HG03520 (cell line): ENCODE results near the gene SLC9B2.
"Not testable (repeated sequence)": the region's sequence is repeated elsewhere in the genome, so short reads cannot be mapped to it uniquely, and the experiment has no call there.

ENCODE experiments used
- ATAC-seq: cut with Tn5 transposase; IDR thresholded peaks from one replicate; pipeline ENCODE4 v1.9.1; 2021; ENCODE audit warnings: mild to moderate bottlenecking, moderate library complexity; ENCODE audit not compliant: unreplicated experiment

Gene SLC9B2

DNA sequence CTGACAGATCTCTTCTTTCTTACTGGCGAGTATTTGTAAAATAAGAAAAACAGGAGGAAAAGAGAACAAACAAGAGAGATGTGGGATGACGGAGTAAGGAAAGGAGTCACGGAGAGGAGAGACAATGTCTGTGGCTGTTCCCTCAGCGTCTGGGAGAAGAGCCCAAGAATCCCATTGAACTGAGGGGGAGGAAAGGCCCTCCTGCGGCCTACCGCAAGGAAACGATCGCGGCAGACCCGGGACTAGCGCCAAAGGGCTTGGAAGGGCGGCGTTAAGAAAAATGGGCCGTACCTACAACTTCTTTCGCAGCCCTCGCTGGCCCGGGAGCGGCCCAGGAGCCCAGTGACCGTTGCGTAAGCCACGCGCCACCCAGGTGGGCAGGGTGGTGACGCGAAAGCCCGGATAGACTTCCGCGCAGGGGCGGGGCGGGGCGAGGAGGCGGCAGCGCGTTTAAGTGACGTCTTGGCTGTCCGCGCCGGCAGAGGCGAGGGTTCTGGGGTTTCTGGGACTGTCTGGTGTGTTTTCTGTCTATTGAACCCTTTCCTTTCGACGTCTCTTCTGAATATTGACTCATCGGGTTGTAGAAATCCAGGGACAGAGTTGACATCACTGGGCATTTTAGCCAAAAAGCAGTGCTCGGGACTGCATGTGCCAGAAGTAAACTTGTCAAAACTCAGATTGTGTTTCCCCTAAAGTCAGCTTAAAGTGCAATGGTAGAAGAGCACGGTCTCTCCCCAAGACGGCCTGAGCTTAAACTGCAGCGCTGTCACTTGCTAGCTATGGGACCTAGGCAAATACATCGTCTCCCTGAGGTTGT, 57.0 kb downstream of the SLC9B2 start, which contains the start of gene SLC9B1:
Gene SLC9B1 (minus strand): TSS at position 398 of the 817 bp plus-strand sequence. CDS start 27,994 bp downstream, outside the sequence.
- peak; percentile 98 for ATAC-seq

DNA sequence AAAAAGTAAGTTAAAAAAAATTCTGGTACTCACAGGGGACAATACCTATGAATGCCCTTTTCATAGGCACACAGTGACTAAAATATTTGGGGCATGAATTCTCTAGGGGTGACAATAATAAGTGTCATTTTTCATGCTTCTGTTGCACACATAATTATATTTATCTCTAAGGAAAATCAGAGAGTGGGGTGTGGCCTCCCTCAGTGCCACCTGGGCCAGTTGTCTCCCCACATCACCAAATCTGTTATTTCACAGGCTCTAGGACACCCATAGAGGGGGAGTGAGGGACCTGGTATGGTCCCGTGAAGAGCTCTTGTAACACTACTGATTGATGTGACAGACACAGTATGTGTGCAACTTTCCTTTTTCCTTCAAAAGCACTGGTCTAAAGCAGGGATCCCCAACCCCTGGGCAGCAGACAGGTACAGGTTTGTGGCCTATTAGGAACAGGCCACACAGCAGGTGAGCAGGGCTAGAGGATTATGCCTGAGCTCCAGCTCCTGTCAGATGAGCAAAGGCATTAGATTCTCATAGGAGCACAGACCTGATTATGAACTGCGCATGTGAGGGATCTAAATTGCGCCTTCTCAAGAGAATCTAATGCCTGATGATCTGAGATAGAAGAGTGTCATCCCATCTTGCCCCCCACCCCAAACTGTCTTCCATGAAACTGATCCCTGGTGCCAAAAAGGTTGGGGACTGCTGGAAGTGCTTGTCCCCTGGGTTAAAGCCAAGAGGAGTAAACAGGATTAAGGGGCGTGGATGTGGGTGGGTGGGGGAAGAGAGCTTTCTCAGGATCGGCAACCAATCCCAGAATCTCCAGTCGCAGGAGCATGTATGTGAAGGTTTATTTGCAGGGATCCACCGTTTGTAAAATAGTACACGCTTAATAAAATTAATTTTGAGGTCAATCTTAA, 57.9 kb downstream of the SLC9B2 start:
- no peak for ATAC-seq

DNA sequence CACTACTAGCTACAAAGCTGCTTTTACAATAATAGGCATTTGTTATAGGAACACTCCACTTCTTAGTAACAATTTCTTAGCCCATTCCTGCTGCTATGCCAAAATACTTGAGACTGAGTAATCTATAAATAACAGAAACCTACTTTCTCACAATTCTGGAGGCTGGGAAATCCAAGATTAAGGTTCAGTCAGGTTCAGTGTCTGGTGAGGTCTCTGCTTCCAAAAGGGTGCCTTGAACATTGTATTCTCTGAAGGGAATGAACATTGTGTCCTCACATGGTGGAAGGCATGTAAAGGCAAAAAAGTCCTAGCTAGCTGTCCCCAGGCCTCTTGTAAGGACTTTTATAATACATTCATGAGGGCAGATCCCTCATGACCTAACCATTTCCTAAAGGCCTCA, 64.0 kb downstream of the SLC9B2 start:
- no peak for ATAC-seq

DNA sequence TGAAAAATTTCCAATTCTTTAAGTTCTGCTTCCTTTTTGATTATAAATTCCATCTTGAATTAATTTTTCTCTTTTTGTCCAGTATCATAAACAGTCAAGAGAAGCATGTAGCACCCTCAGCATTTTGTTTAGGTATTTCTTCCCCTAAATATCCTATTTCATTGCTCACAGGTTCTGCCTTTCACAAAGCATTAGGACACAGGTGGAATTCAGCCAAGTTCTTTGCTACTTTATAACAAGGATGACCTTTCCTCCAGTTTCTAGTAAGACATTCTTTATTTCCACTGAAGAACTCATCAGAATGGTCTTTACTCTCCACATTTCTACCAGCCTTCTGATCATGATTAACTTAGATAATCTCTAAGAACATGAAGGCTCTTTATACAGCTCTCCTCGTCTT, 64.5 kb downstream of the SLC9B2 start:
- ATAC-seq = no peak

DNA sequence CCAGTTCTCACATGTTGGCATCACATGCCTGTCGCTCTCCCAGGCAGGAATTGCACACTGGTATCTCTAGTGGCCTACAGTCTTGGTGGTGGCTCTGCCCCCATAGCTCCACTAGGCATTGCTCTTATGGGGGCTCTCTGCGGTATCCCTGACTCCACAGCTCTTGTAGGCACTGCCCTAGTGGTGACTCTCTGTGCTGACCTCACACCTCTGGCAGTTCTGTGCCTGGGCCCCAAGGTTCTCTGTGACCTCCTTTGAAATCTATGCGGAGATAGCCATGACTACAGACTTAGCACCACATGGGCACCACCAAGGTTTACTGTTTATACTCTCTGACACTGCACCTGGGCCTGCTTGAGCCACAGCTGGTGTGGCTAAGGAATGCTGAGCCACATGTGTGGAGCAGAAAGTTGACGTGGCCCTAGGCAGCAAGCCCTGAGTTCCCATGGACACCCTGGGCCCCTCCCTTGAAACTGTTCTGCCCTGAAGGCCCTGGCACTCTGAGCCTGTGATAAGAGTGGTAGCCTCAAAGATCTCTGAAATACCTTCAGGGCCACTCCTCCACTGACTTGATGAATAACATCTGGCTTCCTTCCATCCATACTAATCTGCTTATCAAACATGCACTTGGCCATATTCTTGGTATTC, 65.1 kb downstream of the SLC9B2 start:
- no peak for ATAC-seq

DNA sequence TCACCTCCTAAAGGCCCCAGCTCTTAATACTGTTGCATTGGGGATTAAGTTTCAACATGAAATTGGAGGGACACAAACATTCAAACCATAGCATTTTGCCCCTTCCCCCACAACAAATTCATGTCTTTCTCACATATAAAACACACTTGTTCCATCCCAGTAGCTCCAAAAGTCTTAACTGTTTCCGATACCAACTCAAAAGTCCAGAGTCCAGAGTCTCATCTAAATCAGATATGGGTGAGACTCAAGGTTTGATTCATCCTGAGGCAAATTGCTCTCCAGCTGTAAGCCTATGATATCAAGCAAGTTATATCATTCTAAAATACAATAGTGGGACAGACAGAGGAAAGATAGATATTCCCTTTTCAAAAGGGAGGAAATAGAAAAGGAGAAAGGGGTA, 65.8 kb downstream of the SLC9B2 start:
- no peak for ATAC-seq

DNA sequence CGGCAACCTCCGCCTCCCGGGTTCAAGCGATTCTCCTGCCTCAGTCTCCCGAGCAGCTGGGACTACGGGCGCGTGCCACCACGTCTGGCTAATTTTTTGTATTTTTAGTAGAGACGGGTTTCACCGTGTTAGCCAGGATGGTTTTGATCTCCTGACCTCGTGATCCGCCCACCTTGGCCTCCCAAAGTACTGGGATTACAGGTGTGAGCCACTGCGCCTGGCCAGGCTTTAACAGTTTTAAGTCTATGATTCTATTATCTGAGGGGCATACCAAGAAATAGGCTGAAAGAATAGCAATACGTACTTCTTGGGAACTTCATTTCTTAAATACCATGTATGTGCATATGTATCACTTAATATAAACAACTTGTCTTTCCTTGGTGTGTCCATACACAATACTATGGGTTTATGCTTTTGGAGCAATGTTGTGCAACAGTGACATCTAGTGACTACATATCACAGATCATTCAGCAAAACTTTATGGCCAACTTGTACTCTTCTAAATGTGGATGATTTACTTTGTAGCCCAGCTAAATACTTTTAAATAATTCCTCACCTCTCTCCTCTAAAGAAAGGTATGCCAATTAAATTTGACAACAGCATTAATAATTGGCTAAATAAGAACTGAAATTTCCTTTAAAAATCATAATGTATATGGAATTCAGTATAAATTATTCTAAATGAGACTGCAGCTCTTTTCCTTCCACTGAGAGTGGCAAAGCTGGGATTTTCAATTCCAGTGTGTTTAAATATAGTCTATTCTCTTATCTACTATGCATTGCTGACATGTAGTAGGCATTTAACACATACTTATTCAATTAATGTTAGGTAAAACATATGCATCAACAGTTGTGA, 67.5 kb downstream of the SLC9B2 start:
- ATAC-seq = no peak

DNA sequence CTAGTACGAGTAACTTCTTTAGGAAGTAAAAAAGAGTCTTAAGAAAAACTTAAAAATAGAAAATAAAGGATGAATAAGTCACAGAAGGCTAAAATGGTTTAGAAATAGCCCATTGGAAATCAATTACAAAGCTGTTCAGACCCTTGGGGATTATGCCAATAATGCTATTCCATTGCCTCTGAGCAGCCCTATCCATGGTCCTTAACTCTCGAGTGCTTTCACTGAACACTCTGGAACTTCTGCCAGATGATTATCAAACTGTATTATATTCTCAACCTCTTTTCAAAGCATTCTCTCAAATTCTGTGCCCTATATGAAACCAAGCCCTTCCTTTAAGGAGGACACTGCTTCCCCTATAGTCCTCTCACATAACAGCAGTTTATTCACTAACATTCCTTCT, 74.0 kb downstream of the SLC9B2 start:
- ATAC-seq = no peak

DNA sequence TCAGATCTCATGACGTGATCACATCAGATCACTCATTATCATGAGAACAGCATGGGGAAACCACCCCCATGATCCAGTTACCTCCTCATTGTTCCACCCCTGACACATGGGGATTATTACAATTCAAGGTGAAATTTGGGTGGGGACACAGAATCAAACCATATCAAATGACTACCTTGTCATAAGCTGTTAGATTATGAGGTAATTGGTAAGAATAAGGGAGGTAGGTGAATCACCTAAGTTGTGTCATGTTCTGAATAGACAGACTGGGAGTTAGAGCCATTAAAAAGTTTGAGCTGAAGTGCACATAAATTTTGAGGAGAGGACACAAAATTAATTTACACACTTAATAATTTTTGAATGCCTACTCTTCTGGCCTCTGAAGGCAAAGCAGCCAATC, 81.8 kb downstream of the SLC9B2 start:
- ATAC-seq = no peak

DNA sequence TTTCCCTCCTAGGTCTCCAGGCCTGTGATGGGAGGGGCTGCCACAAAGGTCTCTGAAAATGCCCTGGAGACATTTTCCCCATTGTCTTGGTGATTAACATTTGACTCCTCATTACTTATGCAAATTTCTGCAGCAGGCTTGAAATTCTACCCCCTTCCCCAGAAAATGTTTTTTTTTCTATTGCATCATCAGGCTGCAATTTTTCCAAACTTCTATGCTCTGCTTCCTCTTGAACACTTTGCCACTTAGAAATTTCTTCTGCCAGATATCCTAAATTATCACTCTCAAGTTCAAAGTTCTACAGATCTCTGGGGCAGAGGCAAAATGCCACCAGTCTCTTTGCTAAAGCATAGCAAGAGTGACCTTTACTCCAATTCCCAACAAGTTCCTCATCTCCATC, 82.6 kb downstream of the SLC9B2 start:
- not testable (repeated sequence) for ATAC-seq

DNA sequence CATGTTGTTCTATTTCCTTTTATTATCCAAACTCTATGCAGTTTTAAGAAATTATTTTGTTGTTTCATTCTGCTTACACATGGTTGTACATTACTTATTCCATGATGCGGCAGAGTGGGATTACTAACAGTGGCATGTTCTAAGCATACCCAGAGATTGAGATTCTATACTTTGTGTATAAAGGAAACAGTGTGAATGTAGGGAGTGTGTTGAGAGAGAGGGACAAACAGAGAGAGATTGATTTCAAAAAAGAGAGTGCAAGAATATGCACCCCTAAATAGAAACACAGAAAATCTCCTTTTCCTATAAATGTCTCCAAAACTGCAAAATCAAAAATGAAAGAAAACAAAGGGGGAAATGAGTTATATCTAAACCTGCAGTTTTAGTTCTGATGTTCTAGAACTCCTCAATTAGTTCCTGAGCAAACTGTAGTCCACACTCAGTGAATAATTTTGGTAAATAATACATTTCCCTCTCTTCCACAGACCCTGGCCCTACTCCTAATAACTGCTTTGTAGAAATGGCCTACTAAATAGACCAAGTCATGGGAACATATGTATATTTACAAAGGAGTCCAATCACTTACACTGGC, 88.0 kb downstream of the SLC9B2 start:
- no peak for ATAC-seq

DNA sequence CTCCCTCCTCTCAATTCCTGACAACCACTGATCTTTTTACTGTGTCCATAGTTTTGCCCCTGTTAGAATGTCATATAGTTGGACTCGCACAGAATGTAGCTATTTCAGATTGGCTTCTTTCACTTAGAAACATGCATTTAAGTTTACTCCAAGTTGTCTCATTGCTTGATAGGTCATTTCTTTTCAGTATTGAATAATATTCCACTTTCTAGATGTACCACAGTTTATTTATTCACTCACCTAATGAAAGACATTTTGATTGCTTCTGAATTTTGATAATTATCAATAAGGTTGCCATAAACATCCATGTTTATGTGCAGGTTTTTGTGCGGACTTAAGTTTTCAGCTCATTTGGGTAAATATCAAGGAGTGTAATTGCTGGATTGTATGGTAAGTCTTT, 95.6 kb downstream of the SLC9B2 start:
- no peak for ATAC-seq
